Epithelial cell of esophagus (primary cell): ENCODE measurements around the gene ZC3H10.

ENCODE experiments used
- DNase-seq: peaks from one replicate; pipeline ENCODE4 v3.0.0; 2010; ENCODE audit warnings: low read depth
- H3K4me3 ChIP-seq: 2 replicates; pipeline ENCODE4 v1.5.1; 2011; ENCODE audit warnings: mild to moderate bottlenecking, low read length, control low read depth
- CTCF ChIP-seq: IDR thresholded peaks from 2 replicates; pipeline ENCODE4 v1.5.1; 2011; ENCODE audit warnings: low read depth, mild to moderate bottlenecking, low read length, control low read depth, inconsistent platforms; ENCODE audit not compliant: insufficient read depth; ENCODE audit errors: missing control alignments

The ZC3H10 gene

GRCh38 chr12:56137853-56138571, 19.9 kb downstream of the ZC3H10 start:
- DNase-seq, result no peak
- no peak overlapping the region for H3K4me3 ChIP-seq
- TF ChIP-seq CTCF, result no peak

- no peak for TF ChIP-seq CTCF
- DNase-seq, result no peak
- no peak overlapping the region for H3K4me3 ChIP-seq
Measured at GRCh38 chr12:56141946-56142784, 24.1 kb downstream of the ZC3H10 start.

- no peak for TF ChIP-seq CTCF
- H3K4me3 ChIP-seq, result no peak overlapping the region
- no peak for DNase-seq
Measured at GRCh38 chr12:56143217-56143616, 25.2 kb downstream of the ZC3H10 start.

- TF ChIP-seq CTCF, result no peak
- no peak for DNase-seq
- H3K4me3 ChIP-seq, result no peak overlapping the region
Measured at GRCh38 chr12:56143870-56144269, 25.8 kb downstream of the ZC3H10 start.

- H3K4me3 ChIP-seq, result no peak overlapping the region
- TF ChIP-seq CTCF, result no peak
- no peak for DNase-seq
Measured at GRCh38 chr12:56145217-56145616, 27.2 kb downstream of the ZC3H10 start.

GRCh38 chr12:56146492-56147460, 28.7 kb downstream of the ZC3H10 start:
- no peak for TF ChIP-seq CTCF
- H3K4me3 ChIP-seq, result no peak overlapping the region
- no peak for DNase-seq
